SK-N-SH treated with all-trans-retinoic acid at 6 μM for 48 hours (cell line): ENCODE measurements around the gene NFS1.

Source experiments
- ATAC-seq: fragments of 200-7000 bp; cut with Tn5 transposase; 3 replicates; pipeline ENCODE4 v1.9.1; 2020; ENCODE audit warnings: mild to moderate bottlenecking, moderate library complexity
- BACH2 ChIP-seq: fragments of 250-450 bp; sonication (Bioruptor Pico); IDR thresholded peaks from 2 replicates; pipeline ENCODE4 v1.9.0; 2021; ENCODE audit warnings: mild to moderate bottlenecking, borderline replicate concordance
- CSDC2 ChIP-seq: fragments of 250-450 bp; sonication (Bioruptor Pico); IDR thresholded peaks from 2 replicates; pipeline ENCODE4 v1.5.0; 2020; ENCODE audit warnings: mild to moderate bottlenecking, moderate library complexity
- ESRRG ChIP-seq: fragments of 250-450 bp; sonication (Bioruptor Pico); IDR thresholded peaks from 2 replicates; pipeline ENCODE4 v1.6.1; 2021; ENCODE audit warnings: mild to moderate bottlenecking
- GLIS3 ChIP-seq: fragments of 250-450 bp; sonication (Bioruptor Pico); IDR thresholded peaks from 2 replicates; pipeline ENCODE4 v1.5.0; 2020; ENCODE audit warnings: mild to moderate bottlenecking, moderate library complexity
- ISL1 ChIP-seq: fragments of 250-450 bp; sonication (Bioruptor Pico); IDR thresholded peaks from 2 replicates; pipeline ENCODE4 v2.1.2; 2022; ENCODE audit warnings: mild to moderate bottlenecking, moderate library complexity
- OSR1 ChIP-seq: fragments of 250-450 bp; sonication (Bioruptor Pico); IDR thresholded peaks from 2 replicates; pipeline ENCODE4 v1.8.0; 2022; ENCODE audit warnings: moderate library complexity, mild to moderate bottlenecking, inconsistent platforms
- PPARA ChIP-seq: fragments of 250-450 bp; sonication (Bioruptor Pico); IDR thresholded peaks from 2 replicates; pipeline ENCODE4 v1.5.0; 2020; ENCODE audit warnings: mild to moderate bottlenecking, borderline replicate concordance
- RARB ChIP-seq: fragments of 250-450 bp; sonication (Bioruptor Pico); IDR thresholded peaks from 2 replicates; pipeline ENCODE4 v1.8.0; 2021; ENCODE audit warnings: mild to moderate bottlenecking, moderate library complexity
- SNAI2 ChIP-seq: fragments of 250-450 bp; sonication (Bioruptor Pico); IDR thresholded peaks from 2 replicates; pipeline ENCODE4 v1.5.0; 2020; ENCODE audit warnings: mild to moderate bottlenecking, moderate library complexity
- TCF4 ChIP-seq: fragments of 250-450 bp; sonication (Bioruptor Pico); IDR thresholded peaks from 2 replicates; pipeline ENCODE4 v1.8.0; 2021; ENCODE audit warnings: mild to moderate bottlenecking, moderate library complexity, borderline replicate concordance
- TOX ChIP-seq: fragments of 250-450 bp; sonication (Bioruptor Pico); IDR thresholded peaks from 2 replicates; pipeline ENCODE4 v1.8.0; 2021; ENCODE audit warnings: mild to moderate bottlenecking, moderate library complexity, borderline replicate concordance
- ZC3H10 ChIP-seq: fragments of 250-450 bp; sonication (Bioruptor Pico); IDR thresholded peaks from 2 replicates; pipeline ENCODE4 v1.5.1; 2021; ENCODE audit warnings: mild to moderate bottlenecking, moderate library complexity
- ZFP3 ChIP-seq: fragments of 250-450 bp; sonication (Bioruptor Pico); IDR thresholded peaks from 2 replicates; pipeline ENCODE4 v1.5.0; 2020; ENCODE audit warnings: mild to moderate bottlenecking, moderate library complexity
- ZFP30 ChIP-seq: fragments of 450-650 bp; formaldehyde crosslinking; IDR thresholded peaks from 2 replicates; pipeline ENCODE4 v1.5.0; 2022; ENCODE audit warnings: mild to moderate bottlenecking, moderate library complexity
- ZNF70 ChIP-seq: fragments of 450-650 bp; formaldehyde crosslinking; IDR thresholded peaks from 2 replicates; pipeline ENCODE4 v1.5.0; 2020; ENCODE audit warnings: mild to moderate bottlenecking, moderate library complexity
- TF ChIP-seq, protein P1 (sequence below): fragments of 250-450 bp; sonication (Bioruptor Pico); IDR thresholded peaks from 2 replicates; pipeline ENCODE4 v1.5.1; 2021; ENCODE audit warnings: mild to moderate bottlenecking, moderate library complexity
- TF ChIP-seq, protein P2 (sequence below): fragments of 250-450 bp; sonication (Bioruptor Pico); IDR thresholded peaks from 2 replicates; pipeline ENCODE4 v1.8.0; 2021; ENCODE audit warnings: low read depth, mild to moderate bottlenecking, moderate library complexity, borderline replicate concordance
- TF ChIP-seq, protein P3 (sequence below): fragments of 250-450 bp; sonication (Bioruptor Pico); IDR thresholded peaks from 2 replicates; pipeline ENCODE4 v1.5.1; 2020; ENCODE audit warnings: low read depth, mild to moderate bottlenecking, moderate library complexity
- TF ChIP-seq, protein P4 (sequence below): fragments of 250-450 bp; sonication (Bioruptor Pico); IDR thresholded peaks from 2 replicates; pipeline ENCODE4 v1.8.0; 2020; ENCODE audit warnings: mild to moderate bottlenecking, moderate library complexity, borderline replicate concordance
- TF ChIP-seq, protein P5 (sequence below): fragments of 250-450 bp; sonication (Bioruptor Pico); IDR thresholded peaks from 2 replicates; pipeline ENCODE4 v1.5.0; 2020; ENCODE audit warnings: mild to moderate bottlenecking, moderate library complexity

Gene NFS1

DNA sequence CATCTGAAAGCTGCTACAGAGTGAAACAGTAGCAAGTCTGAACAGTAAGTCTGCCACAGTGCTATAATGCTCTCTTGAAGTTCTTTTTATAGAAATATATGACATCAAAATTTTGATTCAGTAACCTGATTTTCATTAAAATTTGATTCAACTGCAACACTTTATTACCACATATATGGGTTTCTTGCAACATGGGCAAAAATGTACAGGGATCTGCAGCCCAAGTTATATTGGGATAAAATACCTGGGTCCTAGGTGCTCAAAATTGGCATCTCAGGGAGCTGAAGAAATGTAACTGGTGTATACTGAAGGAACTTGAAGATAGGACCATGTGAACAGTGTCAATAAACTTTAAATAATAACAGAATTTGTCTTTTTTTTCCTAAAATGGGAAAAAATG, 10.9 kb upstream of the NFS1 start:
- TF ChIP-seq TOX (CRISPR knock-in tag) (no peak), ZFP3 (CRISPR knock-in tag) (no peak), RARB (CRISPR knock-in tag) (no peak), TCF4 (no peak), ZFP30 (CRISPR knock-in tag) (no peak), ZC3H10 (no peak), BACH2 (CRISPR knock-in tag) (no peak)
- TF ChIP-seq, protein P1, sequence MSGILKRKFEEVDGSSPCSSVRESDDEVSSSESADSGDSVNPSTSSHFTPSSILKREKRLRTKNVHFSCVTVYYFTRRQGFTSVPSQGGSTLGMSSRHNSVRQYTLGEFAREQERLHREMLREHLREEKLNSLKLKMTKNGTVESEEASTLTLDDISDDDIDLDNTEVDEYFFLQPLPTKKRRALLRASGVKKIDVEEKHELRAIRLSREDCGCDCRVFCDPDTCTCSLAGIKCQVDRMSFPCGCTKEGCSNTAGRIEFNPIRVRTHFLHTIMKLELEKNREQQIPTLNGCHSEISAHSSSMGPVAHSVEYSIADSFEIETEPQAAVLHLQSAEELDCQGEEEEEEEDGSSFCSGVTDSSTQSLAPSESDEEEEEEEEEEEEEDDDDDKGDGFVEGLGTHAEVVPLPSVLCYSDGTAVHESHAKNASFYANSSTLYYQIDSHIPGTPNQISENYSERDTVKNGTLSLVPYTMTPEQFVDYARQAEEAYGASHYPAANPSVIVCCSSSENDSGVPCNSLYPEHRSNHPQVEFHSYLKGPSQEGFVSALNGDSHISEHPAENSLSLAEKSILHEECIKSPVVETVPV (CRISPR knock-in tag) = no peak
- TF ChIP-seq, protein P2, sequence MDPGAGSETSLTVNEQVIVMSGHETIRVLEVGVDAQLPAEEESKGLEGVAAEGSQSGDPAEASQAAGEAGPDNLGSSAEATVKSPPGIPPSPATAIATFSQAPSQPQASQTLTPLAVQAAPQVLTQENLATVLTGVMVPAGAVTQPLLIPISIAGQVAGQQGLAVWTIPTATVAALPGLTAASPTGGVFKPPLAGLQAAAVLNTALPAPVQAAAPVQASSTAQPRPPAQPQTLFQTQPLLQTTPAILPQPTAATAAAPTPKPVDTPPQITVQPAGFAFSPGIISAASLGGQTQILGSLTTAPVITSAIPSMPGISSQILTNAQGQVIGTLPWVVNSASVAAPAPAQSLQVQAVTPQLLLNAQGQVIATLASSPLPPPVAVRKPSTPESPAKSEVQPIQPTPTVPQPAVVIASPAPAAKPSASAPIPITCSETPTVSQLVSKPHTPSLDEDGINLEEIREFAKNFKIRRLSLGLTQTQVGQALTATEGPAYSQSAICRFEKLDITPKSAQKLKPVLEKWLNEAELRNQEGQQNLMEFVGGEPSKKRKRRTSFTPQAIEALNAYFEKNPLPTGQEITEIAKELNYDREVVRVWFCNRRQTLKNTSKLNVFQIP (CRISPR knock-in tag) = no peak
- TF ChIP-seq, protein P3, sequence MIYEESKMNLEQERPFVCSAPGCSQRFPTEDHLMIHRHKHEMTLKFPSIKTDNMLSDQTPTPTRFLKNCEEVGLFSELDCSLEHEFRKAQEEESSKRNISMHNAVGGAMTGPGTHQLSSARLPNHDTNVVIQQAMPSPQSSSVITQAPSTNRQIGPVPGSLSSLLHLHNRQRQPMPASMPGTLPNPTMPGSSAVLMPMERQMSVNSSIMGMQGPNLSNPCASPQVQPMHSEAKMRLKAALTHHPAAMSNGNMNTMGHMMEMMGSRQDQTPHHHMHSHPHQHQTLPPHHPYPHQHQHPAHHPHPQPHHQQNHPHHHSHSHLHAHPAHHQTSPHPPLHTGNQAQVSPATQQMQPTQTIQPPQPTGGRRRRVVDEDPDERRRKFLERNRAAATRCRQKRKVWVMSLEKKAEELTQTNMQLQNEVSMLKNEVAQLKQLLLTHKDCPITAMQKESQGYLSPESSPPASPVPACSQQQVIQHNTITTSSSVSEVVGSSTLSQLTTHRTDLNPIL (CRISPR knock-in tag) = no peak
- TF ChIP-seq, protein P4, sequence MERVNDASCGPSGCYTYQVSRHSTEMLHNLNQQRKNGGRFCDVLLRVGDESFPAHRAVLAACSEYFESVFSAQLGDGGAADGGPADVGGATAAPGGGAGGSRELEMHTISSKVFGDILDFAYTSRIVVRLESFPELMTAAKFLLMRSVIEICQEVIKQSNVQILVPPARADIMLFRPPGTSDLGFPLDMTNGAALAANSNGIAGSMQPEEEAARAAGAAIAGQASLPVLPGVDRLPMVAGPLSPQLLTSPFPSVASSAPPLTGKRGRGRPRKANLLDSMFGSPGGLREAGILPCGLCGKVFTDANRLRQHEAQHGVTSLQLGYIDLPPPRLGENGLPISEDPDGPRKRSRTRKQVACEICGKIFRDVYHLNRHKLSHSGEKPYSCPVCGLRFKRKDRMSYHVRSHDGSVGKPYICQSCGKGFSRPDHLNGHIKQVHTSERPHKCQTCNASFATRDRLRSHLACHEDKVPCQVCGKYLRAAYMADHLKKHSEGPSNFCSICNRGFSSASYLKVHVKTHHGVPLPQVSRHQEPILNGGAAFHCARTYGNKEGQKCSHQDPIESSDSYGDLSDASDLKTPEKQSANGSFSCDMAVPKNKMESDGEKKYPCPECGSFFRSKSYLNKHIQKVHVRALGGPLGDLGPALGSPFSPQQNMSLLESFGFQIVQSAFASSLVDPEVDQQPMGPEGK = no peak
- TF ChIP-seq, protein P5, sequence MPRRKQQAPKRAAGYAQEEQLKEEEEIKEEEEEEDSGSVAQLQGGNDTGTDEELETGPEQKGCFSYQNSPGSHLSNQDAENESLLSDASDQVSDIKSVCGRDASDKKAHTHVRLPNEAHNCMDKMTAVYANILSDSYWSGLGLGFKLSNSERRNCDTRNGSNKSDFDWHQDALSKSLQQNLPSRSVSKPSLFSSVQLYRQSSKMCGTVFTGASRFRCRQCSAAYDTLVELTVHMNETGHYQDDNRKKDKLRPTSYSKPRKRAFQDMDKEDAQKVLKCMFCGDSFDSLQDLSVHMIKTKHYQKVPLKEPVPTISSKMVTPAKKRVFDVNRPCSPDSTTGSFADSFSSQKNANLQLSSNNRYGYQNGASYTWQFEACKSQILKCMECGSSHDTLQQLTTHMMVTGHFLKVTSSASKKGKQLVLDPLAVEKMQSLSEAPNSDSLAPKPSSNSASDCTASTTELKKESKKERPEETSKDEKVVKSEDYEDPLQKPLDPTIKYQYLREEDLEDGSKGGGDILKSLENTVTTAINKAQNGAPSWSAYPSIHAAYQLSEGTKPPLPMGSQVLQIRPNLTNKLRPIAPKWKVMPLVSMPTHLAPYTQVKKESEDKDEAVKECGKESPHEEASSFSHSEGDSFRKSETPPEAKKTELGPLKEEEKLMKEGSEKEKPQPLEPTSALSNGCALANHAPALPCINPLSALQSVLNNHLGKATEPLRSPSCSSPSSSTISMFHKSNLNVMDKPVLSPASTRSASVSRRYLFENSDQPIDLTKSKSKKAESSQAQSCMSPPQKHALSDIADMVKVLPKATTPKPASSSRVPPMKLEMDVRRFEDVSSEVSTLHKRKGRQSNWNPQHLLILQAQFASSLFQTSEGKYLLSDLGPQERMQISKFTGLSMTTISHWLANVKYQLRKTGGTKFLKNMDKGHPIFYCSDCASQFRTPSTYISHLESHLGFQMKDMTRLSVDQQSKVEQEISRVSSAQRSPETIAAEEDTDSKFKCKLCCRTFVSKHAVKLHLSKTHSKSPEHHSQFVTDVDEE (CRISPR knock-in tag) = no peak
- ATAC-seq = no peak

DNA sequence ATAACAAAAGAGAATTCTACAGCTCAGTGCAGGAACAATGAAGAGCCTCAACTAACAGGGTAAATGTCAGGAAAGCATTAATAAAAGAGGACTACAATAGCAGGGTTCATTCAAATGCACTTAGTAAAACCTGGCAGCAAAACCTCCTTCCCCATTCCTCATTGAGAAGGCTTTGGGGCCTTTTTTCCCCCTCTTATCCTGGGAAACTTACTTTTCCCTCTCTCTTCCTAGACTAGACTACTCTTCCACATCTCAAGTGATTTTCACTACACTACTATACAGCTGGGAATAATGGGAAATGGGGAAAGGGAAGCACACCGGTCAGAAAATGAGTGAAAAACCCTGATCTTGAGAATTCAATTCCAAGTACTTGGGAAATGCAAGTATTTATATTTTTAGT, 10.1 kb upstream of the NFS1 start:
- ATAC-seq = peak; percentile 27; the same call in 1 of the 3 replicates
- no peak for TF ChIP-seq RARB (CRISPR knock-in tag)
- TF ChIP-seq TOX (CRISPR knock-in tag) = no peak
- no peak for TF ChIP-seq ZNF70 (CRISPR knock-in tag)
- TF ChIP-seq, protein P4 = no peak
- TF ChIP-seq, protein P2 (CRISPR knock-in tag) = no peak
- TF ChIP-seq ISL1 (CRISPR knock-in tag) = no peak
- TF ChIP-seq OSR1 (CRISPR knock-in tag) = no peak
- TF ChIP-seq ZFP30 (CRISPR knock-in tag) = no peak
- TF ChIP-seq, protein P5 (CRISPR knock-in tag) = no peak
- TF ChIP-seq TCF4 = no peak
- no peak for TF ChIP-seq CSDC2
- TF ChIP-seq SNAI2 (CRISPR knock-in tag) = no peak
- no peak for TF ChIP-seq GLIS3 (CRISPR knock-in tag)
- TF ChIP-seq, protein P1 (CRISPR knock-in tag) = no peak
- no peak for TF ChIP-seq PPARA (CRISPR knock-in tag)
- no peak for TF ChIP-seq BACH2 (CRISPR knock-in tag)
- no peak for TF ChIP-seq ESRRG
- TF ChIP-seq ZC3H10 = no peak
